ENCODE measurements around the gene AQP5.

DNA sequence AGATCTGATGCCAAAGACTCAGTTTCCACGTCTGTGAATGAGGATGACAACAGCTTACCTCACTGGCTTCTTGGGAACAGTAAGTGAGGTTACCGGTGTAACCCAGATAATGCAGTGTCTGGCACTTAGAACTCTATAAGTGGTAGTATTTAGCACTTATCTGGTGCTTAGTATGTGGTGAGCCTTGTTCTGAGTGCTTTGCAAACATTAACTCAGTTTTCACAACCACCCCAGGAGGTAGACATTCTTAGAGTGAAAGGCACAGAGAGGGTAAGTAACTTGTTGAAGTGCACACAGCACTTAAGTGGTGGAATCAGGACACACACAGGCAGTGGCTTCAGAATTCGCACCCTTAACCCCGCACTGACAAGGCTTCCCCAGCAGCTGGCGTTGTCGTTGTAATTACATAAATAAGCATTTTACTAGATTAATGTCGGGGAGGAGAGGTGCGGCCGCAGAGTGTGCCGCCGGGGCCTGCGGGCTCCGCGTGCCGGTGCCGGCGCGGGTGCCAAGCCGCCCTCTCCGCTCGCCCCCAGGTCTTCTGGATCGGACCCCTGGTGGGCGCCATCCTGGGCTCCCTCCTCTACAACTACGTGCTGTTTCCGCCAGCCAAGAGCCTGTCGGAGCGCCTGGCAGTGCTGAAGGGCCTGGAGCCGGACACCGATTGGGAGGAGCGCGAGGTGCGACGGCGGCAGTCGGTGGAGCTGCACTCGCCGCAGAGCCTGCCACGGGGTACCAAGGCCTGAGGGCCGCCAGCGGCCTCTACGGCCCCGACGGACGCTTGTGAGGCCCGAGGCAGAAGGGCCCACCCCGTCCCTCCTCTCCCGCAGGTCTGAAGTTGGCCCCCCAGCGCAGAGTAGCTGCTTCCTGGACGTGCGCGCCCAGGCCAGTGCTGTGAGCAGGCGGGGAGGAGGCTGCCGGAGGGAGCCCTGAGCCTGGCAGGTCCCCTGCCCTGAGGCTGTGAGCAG, 6.5 kb upstream of the AQP5 start:
- TF ChIP-seq, protein P1, sequence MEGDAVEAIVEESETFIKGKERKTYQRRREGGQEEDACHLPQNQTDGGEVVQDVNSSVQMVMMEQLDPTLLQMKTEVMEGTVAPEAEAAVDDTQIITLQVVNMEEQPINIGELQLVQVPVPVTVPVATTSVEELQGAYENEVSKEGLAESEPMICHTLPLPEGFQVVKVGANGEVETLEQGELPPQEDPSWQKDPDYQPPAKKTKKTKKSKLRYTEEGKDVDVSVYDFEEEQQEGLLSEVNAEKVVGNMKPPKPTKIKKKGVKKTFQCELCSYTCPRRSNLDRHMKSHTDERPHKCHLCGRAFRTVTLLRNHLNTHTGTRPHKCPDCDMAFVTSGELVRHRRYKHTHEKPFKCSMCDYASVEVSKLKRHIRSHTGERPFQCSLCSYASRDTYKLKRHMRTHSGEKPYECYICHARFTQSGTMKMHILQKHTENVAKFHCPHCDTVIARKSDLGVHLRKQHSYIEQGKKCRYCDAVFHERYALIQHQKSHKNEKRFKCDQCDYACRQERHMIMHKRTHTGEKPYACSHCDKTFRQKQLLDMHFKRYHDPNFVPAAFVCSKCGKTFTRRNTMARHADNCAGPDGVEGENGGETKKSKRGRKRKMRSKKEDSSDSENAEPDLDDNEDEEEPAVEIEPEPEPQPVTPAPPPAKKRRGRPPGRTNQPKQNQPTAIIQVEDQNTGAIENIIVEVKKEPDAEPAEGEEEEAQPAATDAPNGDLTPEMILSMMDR (IDR thresholded peaks at IDR 0.05) = no peak
- TF ChIP-seq POLR2A (IDR thresholded peaks at IDR 0.05) = no peak
- TF ChIP-seq POLR2AphosphoS5 (IDR thresholded peaks at IDR 0.05) = no peak

All from gastroesophageal sphincter (tissue), 3 donors.